HG03039 (cell line): Measurements from ENCODE around the gene SIGLEC1.

Experiments used
- ATAC-seq: cut with Tn5 transposase; IDR thresholded peaks from one replicate; pipeline ENCODE4 v1.9.1; 2021; ENCODE audit warnings: mild to moderate bottlenecking, moderate library complexity; ENCODE audit not compliant: unreplicated experiment

Gene SIGLEC1

DNA sequence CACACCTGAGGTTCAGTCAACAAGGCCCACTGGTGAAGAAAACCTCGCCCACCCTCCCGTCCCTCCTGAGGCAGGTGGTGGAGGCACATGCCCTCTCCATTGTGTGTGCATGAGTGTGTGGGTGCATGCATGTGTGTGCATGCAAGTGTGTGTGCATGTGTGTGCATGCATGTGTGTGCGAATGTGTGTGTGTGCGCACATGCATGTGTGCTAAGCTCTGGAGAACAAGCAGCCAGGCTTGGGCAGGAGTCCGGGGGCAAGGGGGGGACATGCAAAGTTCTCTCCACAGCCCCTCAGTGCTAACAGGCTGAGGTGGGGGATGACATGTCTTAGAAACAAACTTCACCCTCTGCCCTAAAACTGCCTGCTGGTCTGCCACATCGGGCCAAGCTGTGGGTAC lies 17.0 kb upstream of the SIGLEC1 start:
- ATAC-seq: no peak

DNA sequence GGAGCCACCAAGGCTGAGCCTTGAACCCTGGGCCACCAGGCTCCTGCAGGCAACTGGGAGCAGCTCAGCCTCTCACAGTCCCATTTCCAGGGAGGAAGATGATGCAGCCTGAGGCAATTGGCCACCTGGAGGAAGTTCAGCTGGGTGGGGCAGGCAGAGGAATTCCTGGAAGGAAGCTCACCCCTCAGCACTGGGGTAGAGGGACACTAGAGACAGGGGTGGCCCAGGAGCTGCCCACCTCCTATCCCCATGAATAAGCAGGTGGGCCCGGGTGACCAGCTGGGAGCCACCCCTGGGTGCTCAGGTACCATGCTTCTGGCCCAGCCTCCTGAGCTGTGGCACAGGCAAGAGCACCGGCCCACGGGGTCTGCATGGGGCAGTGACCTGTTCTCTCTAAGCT lies 16.5 kb upstream of the SIGLEC1 start:
- no peak for ATAC-seq

DNA sequence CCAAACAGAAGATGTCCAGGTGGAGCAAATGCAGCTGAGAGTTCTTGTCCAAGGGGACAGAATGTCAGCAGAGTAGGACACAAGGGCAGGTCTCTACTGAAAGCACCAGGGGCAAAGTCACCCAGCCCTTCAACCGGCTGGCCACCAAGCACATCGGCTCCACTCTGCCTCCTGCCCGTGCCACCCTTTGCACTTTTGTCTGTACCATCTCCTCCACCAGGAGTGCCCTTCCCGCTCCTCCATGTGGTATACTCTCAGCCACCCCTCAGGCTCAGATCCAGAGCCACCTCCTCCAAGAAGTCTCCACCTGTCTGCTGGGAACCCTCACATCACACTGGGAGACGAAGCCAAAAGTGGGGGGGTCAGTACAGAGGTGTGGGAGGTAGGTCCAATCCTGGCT lies 16.0 kb upstream of the SIGLEC1 start:
- ATAC-seq: no peak

DNA sequence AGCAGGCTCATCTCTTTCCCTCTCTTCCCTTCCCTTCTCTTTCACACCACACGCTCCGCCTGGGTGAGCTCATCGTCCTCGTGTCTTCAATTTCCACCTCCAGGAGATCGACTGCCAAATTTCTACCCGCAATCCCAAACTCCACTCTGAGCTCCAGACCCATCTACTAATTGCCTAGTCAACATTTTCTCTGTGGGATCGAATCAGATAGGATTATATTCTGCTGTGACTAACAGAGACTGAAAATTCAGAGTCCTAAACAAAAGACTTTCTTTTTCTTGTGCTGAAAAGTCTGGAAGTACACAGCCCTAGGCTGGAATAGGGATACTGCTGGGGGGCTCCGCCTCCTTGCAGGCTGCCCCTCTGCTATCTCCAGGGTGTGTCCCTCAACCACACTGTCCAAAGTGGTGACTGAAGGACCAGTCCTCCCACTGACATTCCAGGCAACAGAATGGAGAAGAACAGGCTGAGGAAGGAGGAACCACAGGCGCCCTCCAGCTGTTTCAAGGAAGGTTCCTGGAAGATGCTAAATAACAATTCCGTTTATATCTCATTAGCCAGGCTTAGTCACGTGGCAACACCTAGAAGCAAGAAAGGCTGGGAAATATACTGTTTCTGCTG lies 15.1 kb upstream of the SIGLEC1 start:
- no peak for ATAC-seq

DNA sequence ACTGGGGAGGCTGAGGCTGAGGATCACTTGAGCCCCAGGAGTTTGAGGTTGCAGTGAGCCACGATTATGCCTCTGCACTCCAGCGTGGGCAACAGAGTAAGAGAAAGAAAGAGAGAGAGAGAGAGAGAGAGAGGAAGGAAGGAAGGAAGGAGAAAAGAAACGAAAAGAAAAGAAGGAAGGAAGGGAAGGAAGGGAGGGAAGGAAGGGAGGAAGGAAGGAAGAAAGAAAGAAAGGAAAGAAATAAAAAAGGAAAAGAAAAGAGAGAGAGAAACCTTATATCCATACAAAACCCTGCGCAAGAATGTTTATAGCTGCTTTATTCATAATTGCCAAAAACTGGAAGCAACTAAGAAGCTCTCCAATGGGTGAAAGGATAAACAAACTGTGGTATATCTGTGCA lies 12.0 kb upstream of the SIGLEC1 start:
- ATAC-seq: no peak

DNA sequence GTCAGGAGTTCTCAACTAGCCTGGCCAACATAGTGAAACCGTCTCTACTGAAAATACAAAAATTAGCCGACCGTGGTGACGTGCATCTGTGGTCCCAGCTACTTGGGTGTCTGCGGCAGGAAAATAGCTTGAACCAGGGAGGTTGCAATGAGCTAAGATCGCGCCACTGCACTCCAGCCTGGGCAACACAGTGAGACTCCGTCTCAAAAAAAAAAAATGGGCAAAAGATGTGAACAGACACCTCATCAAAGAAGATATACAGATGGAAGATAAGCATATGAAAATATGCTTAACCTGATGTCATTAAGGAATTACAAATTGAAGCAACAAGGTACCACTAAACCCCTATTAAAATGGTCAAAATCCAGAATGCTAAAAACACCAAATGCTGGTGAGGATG lies 10.9 kb upstream of the SIGLEC1 start:
- ATAC-seq: no peak

DNA sequence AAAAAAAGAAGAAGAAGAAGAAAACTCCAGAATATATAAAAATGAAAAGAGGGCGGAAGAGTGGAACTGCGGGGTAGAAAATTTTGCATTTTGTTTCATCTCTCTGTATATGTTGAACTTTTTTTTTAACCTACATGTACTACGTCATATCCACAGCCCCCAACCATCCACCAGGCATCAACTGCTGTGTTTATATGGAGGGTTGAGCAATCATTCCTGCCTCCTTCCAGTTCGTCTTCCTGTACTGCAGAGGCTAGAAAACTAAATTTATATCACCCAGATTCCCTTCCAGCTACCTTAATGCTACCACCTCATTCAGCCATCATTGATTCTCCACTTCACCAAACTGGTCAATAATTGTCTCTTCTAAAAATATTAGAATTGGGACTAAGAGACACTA lies 9.5 kb upstream of the SIGLEC1 start:
- no peak for ATAC-seq

DNA sequence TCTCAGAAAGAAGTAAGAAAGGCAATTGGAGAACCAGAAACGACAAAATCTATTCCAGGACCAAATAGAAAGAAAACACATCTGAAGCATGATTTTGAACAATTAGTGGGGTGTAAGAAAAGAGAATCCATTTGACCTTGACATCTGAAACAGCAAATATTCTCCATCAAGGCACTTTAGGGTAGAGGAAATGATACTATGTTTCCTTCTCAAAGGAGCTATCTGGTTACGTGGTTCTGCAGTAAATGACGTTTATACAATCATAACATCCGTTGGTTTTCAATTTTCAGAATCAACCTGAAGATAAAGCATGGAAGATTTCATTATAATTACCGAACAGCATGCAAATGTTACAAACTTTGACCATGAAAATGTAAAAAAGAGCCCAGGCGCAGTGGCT lies 8.2 kb upstream of the SIGLEC1 start:
- no peak for ATAC-seq

DNA sequence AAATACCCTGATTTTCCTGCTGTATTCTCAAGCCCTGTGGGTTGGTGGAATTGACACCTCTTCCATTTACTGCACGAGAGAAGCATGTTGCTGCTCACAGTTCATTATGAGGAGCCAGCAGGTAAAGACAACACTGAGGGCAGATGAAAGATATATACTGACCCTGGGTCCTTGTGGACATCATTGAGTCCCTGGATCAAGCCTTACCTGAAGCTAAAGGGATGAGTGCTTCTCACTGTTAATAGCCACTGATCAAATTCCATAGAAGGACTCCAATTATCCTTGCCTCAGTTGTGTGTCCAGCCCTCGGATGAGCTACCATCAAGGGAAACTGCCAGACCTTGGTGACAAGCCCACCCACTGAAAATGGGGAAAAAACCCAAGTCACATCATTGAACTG lies 7.7 kb upstream of the SIGLEC1 start:
- ATAC-seq: no peak

DNA sequence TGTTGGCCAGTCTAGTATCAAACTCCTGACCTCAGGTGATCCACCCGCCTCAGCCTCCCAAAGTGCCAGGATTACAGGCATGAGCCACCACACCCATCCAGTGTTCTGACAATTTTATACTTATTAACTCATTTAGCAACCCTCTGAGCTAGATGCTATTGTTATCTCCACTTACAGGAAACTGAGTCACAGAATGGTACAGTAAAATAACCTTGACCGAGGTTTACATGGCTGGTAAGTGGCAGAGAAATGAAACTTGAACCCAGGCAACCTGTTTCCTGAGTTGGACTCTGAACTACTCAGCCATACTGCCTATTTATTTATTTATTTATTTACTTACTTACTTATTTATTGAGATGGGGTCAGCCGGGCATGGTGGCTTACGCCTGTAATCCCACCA lies 6.6 kb upstream of the SIGLEC1 start:
- ATAC-seq: no peak

DNA sequence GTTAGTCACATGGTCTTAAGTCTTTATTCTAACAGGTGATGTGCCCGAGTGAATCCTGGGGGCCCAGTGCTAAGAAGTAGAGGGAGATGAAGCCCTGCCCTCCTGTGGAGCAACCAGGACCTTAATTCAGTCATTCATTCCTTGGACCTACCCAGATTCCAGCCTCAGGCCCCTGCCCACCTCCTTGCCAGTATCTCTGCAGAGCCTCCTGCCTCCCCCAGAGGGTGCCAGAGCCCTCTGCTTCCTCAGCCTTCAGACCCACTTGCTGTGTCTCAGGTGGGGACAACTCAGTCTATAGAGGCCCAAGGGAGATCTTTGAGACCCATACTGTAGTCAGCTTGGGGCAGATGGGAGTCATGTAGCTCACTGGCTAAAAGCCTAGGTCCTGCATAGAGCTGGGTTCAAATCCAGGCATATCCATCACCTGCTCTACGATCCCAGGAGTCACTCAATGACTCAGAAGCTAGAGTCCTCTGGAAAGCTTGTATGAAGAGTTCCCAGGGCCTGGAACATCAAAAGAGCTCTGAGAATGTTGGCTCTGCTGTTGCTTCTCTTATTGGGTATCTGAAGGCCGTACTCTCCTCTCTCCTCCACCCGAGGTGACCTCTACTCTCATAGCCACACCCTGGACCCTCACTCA lies 3.9 kb upstream of the SIGLEC1 start:
- no peak for ATAC-seq

DNA sequence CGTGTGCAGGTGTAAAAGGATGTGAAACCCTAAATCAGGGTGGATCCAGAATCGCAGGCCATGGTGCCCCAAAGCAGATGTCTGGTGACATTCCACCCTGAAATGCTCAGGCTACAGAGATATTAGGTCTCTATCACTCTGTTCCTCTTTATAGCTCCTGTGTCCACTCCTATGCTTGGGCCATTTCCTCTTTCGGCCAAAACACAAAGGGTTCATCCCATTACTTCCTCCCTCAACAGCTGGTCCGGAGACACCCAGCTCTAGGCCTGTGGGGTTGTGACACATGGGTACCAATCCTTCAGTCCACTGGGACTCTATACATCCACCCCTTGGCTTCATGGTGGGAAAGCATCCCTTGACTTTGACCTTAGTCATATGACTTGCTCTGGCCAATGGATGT lies 1.7 kb upstream of the SIGLEC1 start:
- ATAC-seq: no peak

DNA sequence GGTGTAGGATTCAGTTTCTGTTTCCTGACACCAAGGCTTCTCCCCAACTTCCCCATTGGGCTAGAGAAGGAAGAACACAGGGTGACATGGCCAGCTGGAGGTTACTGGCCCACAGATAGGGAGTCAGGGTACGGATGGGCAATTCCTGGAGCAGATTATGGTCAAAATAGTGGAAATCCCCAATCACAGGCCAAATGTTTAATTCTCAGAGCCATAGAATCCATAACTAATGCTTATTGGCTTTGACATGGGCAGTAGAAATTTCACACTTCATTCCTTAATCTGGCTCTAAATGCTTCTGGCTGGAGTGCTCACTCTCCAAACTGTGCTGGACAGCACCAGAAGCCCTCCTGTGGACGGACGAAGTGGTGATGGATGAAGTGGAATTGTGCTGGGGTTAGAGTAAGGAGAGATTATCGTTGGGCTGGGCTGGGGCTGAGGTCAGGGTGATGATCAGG lies 887 bp downstream of the SIGLEC1 start:
- no peak for ATAC-seq

DNA sequence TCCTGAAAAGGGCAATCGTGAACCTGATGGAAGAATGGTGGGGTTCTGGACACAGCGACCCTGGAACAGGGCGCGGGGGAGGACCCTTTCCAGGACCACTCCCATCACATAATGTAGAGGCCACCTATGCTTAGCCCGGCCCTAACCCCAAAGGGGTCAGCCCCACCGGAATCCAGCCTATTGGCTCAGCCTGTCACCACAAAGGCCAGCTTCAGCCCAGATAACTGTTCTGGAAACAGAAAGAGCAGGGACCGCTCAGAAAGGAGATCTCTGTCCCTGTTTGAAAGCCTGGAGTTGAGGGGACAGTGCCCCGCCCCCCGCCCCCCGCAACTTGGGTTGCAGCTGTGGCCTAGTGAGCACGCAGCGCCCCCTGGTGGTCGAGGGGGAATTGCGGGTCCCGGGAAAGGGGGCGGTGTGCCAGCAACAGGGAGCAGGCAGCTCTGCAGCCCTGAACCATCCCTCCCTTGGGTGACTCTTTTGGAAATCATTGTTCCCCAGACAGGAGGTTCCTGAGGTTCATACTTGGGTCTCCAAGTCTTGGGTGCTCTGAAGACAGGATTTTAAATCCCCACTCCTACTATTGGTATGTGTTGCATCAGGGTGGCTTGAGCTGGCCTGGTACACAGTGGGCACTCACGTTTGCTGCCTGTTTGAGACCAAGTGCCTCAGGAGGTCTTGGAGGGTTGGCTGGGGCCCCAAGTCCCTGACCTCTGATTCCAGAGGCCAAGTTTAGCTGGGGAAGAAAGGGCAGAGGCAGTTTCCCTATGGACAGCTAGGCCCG lies 1.5 kb downstream of the SIGLEC1 start:
- no peak for ATAC-seq

DNA sequence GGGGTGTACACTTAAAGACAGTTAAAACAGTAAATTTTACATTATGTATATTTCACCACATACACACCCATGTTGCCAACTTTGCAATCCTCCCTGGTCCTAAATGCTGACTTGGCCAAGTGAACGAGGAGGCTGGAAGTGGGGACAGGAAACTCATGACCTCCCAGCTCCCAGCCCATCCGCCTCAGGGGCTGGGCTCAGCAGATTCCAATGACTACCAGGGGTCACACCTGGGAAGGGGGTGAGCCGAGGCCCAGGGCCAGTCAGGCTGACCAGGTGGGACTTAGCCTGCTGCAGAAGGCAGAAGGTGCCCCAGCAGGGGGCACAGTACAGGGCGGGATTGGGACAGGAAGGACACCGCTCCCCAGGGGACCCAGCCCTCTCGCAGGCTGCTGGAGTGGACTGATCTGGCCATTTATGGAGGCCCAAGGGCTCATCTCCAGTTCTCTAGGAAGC lies 2.4 kb downstream of the SIGLEC1 start:
- no peak for ATAC-seq

DNA sequence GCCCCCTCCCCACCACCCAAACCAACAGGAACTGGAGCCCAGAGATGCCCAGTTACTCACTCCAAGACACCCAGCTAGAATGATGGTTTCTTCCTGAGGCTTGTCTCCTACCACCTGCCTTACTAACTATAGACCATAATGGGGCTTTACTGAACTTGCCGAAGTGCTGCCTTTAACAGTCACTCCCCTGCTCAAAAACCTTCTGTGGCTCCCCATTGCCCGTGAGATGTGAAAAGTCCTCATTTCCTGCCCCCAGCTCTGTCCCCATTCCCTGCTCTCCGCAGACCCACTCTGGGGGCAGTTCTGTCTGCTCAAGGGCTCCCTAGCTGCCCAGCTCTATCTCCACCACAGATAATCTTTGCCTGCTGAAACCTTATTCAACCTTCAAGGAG lies 4.9 kb downstream of the SIGLEC1 start:
- no peak for ATAC-seq

DNA sequence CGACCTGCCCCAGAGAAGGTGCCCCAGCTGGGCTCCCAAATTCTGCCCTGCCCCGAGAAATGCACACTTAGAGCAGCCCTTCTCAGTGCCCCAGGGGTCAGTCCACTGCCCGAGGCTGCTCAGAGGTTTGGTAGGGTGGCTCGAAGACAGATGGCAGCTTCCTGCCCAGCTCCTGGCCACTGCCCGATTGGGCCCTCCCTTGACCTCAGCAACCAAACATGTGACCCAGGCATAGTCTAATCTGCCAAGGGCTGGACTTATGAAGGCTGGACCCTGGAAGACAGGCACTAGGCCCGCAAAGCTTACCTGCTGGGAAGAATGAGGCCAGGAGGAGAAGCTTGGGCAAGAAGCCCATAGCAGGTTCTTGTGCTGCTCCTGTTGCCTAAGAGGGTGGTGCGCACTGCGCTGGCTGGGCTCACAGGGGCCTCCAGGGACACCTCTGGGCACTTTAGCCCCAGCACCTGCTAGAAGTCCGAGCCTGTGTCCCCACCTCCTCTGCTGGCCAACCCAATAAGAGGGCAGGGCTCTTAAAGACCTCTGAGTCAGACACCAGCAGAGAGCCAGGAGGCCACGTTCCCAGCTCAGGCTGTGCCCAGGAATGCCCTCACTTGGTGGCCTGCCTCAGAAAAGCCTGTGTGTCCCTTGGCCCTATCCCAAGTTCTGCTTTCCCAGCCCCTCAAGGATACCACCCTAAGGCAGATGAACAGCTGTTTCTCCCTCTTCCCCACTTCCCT lies 5.5 kb downstream of the SIGLEC1 start:
- ATAC-seq: no peak

DNA sequence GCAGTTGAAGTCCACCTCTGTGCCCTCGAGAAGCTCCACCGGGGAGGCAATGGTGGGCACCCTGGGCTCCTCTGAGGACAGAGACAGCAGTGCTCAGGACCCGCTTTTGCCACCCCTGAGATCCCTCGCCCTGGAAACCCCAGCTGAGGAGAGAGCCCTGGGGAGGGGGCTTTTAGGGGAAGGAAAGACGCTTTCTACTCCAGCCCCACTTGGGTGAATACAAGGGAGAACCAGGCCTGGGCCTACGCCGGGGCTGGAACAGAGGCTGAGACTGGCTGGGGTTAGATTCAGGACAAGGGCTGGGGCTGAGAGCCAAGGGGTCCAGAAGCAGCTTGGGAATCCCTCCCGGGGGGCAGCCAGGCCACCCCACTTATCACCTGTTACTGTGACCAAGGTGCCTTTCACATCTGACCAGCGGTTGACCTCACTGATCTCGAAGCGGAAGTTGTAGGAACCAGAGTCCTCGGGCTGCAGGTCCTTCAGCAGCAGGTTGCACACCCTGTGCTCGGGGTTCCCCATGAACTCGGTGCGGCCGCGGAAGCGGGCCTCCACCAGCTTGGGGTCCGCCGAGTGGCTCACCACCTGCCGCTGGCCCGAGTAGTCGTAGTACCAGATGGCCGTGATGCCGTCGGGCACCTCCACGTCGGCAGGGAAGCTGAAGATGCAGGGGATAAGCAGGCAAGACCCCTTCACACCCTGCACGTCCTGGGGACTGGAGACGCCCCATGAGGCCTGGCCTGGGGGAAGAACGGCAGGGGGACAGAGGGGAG lies 6.2 kb downstream of the SIGLEC1 start:
- ATAC-seq: no peak

DNA sequence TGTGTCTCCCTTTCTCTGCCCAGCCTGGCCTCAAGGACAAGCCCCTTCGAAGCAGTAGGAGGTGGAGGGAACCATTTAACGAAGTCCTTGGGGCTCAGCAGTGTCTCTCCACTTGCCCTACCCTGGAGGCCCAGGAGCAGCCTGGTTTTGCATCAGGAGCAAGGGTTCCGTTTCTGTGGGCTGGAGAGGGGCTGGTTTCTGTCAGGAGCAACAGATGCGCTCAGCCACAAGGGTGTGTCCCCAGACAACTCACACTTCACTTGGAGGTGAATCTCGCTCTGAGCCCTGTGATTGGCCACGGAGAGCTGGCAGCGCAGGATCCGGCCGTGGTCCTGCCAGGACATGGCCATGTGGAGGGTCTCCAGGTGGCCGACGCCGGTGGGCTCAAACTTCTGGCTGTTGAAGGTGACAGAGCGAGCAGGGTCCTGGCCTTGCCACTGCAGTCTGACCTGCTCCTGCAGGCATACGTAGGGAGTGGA lies 6.9 kb downstream of the SIGLEC1 start:
- ATAC-seq: no peak

DNA sequence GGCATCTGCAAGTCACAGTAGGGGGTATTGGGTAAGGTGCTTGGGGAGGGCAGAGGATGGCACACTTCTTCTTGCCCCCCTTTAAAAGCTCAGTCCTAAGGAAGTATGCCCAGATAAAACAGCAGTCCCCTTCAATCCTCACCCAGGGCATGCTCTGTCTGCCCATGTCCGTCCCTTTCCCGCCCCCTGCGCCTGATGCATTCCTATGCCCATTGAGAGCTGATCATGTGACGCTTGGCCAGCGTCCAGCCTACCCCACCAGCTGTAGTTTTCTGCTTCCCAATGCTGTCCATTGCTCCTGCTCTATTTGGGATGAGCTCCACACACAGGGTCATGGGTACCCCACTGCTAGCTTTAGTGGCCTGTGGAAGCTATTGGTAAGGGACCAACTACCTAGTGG lies 8.3 kb downstream of the SIGLEC1 start:
- no peak for ATAC-seq
